Measurements from ENCODE around the gene TENM4.

DNA sequence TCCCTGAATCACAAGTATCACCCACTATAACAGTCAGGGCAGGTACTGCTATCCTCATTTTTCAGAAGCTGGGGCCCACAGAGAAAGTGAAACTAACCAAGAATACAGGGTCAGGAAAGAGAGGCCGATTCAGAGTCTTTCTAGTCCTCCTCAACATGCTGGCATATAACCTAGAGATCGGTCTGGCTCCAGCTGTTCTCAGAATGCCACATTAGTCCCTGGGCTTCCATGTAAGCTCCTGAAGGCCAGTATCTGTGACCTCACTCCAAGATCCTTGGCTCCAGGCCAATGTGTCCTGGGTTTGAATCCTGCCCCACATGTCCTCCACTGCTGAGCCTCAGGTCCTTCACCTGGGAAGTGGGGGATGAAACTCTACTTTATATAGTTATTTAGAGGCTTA is 50.4 kb downstream of the TENM4 start:
- no peak for TF ChIP-seq TARDBP (IDR thresholded peaks at IDR 0.05)
- no peak for TF ChIP-seq FOXM1 (IDR thresholded peaks at IDR 0.05; ENCODE audit: borderline replicate concordance)
- no peak for TF ChIP-seq FOXA1 (IDR thresholded peaks at IDR 0.05)
- TF ChIP-seq HDGF (IDR thresholded peaks at IDR 0.05; ENCODE audit: borderline replicate concordance) = no peak
- TF ChIP-seq NFRKB (IDR thresholded peaks at IDR 0.05) = no peak
- TF ChIP-seq ELF4 (IDR thresholded peaks at IDR 0.05) = no peak
- TF ChIP-seq BHLHE40 (IDR thresholded peaks at IDR 0.05; ENCODE audit: borderline replicate concordance) = no peak
- no peak for TF ChIP-seq FOXK2 (IDR thresholded peaks at IDR 0.05)
- TF ChIP-seq CTBP1 (IDR thresholded peaks at IDR 0.05; ENCODE audit: borderline replicate concordance) = no peak
- no peak for TF ChIP-seq L3MBTL2 (conservative IDR thresholded peaks at IDR 0.05)
- TF ChIP-seq ZNF384 (IDR thresholded peaks at IDR 0.05) = no peak
- TF ChIP-seq ARNT (IDR thresholded peaks at IDR 0.05) = no peak

Data from HEK293T (cell line).